Body of pancreas (tissue), 4 donors: ENCODE results near the gene NPW. TPM values are rescaled to one million over a fixed set of nuclear protein-coding genes. Genes with fewer than 3 reads are reported as not detected.

ENCODE experiments used
- ATAC-seq: fragments of 150-250 bp; one replicate; pipeline ENCODE4 v1.9.1; 2016
- DNase-seq, 4 donors: peaks; one replicate each; pipeline ENCODE4 v3.0.0-alpha.2; 2019
- H3K27ac ChIP-seq, 4 donors: fragments of 200-600 bp; sonication (generic); 1 replicate in 3 of 4; 2 replicates in 1 of 4; pipeline versions ENCODE4 v1.5.1 to v1.6.1; 2016 to 2019; ENCODE audit warnings: mild to moderate bottlenecking in 1 of 4, mixed read lengths in 1 of 4, moderate library complexity in 1 of 4
- H3K27me3 ChIP-seq, 2 donors: fragments of 200-600 bp; sonication (generic); one replicate each; pipeline ENCODE4 v1.6.0; 2016; ENCODE audit warnings: mild to moderate bottlenecking in 1 of 2
- H3K36me3 ChIP-seq, 2 donors: fragments of 200-600 bp; sonication (generic); replicated peaks in 1 of 2; 2 replicates each; pipeline ENCODE4 v1.5.1; 2016; ENCODE audit warnings: low read depth in 2 of 2; ENCODE audit not compliant: insufficient read depth in 1 of 2
- H3K4me1 ChIP-seq: fragments of 200-600 bp; sonication (generic); one replicate; pipeline ENCODE4 v1.6.0; 2016
- H3K4me3 ChIP-seq, 2 donors: fragments of 200-600 bp; sonication (generic); 1 replicate in 1 of 2; 2 replicates in 1 of 2; pipeline ENCODE4 v1.5.1; 2016 to 2019
- H3K9me3 ChIP-seq, 3 donors: fragments of 200-600 bp; sonication (generic); 1 replicate in 2 of 3; 2 replicates in 1 of 3; pipeline ENCODE4 v1.5.1; 2016
- POLR2A ChIP-seq, 3 donors: fragments of 450-650 bp; IDR thresholded peaks; one replicate each; pipeline ENCODE4 v1.6.1; 2016; ENCODE audit warnings: antibody characterized with exemption in 3 of 3, mild to moderate bottlenecking in 2 of 3
- WGBS, 2 donors: methylation state at CpG; one replicate each; pipeline ENCODE4 v1.1.5; 2017; 5-methylcytosine and 5-hydroxymethylcytosine counted together
- intact Hi-C: fragments of 100-400 bp; cut with DNase I; formaldehyde crosslinking; loops from one replicate; pipeline ENCODE4 v1.15.1; 2023
- total RNA-seq, 2 donors: library from RNA; depleted of rRNA; stranded (reverse); fragments of >200 nt; gene quantifications; one replicate each; pipeline ENCODE4 v1.1.0, GENCODE V29; 2016
- TF ChIP-seq, protein P1 (sequence below), 7 experiments: fragments of 450-650 bp in 4 of 7; fragments of 200-600 bp in 3 of 7; sonication (generic) in 3 of 7; IDR thresholded peaks; one replicate each; pipeline ENCODE4 v1.5.1; 2016 to 2019; ENCODE audit warnings: antibody characterized with exemption in 7 of 7

Gene NPW
- total RNA-seq, 2 donors from 2014 or later = not detected

DNA sequence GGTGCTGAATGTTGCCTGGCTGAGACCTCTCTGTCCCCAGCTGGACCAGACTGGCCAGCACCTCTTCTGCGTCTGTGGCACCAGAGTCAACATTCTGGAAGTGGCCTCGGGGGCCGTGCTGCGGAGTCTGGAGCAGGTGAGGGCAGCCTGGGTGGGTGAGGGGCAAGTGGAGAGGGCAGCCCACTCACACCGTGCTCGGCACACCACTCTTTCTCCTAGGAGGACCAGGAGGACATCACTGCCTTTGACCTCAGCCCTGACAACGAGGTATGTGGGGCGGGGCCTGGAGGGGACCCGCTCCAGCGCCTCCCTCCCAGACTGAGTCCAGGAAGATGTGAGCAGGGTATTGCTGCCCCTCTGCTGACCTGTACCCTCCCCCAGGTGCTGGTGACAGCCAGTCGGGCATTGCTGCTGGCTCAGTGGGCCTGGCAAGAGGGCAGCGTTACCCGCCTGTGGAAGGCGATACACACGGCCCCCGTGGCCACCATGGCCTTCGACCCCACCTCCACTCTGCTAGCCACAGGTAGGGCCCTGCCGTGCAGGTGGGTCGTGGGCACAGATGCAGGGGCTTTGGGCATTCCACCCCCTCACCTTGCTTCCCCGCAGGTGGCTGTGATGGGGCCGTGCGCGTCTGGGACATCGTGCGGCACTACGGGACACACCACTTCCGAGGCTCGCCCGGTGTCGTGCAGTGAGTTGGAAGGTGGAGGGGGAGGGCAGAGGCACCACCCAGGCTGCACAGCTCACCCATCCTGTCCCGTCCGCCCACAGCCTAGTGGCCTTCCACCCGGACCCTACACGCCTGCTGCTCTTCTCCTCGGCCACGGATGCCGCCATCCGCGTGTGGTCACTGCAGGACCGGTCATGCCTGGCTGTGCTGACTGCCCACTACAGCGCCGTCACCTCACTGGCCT lies 45.2 kb upstream of the NPW start:
- WGBS, 2 donors = 88 to 91% methylated on average over 6 to 38 of the region's 42 CpGs
- no peaks in the 10 kb centered on the region for H3K9me3 ChIP-seq
- DNase-seq (no peak), ATAC-seq (no peak)
- H3K27ac ChIP-seq = no peak overlapping the region
- H3K27me3 ChIP-seq = no peaks in the 10 kb centered on the region
- no peak overlapping the region for H3K4me3 ChIP-seq
- peaks cover 39% of the 10 kb centered on the region for H3K4me1 ChIP-seq
- peaks cover 0 to 20% of the 10 kb centered on the region in 2 donors for H3K36me3 ChIP-seq
- intact Hi-C loops = no loop called here
- no peak for TF ChIP-seq POLR2A (IDR thresholded peaks at IDR 0.05)
- TF ChIP-seq, protein P1, sequence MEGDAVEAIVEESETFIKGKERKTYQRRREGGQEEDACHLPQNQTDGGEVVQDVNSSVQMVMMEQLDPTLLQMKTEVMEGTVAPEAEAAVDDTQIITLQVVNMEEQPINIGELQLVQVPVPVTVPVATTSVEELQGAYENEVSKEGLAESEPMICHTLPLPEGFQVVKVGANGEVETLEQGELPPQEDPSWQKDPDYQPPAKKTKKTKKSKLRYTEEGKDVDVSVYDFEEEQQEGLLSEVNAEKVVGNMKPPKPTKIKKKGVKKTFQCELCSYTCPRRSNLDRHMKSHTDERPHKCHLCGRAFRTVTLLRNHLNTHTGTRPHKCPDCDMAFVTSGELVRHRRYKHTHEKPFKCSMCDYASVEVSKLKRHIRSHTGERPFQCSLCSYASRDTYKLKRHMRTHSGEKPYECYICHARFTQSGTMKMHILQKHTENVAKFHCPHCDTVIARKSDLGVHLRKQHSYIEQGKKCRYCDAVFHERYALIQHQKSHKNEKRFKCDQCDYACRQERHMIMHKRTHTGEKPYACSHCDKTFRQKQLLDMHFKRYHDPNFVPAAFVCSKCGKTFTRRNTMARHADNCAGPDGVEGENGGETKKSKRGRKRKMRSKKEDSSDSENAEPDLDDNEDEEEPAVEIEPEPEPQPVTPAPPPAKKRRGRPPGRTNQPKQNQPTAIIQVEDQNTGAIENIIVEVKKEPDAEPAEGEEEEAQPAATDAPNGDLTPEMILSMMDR (IDR thresholded peaks at IDR 0.05) = no peak

DNA sequence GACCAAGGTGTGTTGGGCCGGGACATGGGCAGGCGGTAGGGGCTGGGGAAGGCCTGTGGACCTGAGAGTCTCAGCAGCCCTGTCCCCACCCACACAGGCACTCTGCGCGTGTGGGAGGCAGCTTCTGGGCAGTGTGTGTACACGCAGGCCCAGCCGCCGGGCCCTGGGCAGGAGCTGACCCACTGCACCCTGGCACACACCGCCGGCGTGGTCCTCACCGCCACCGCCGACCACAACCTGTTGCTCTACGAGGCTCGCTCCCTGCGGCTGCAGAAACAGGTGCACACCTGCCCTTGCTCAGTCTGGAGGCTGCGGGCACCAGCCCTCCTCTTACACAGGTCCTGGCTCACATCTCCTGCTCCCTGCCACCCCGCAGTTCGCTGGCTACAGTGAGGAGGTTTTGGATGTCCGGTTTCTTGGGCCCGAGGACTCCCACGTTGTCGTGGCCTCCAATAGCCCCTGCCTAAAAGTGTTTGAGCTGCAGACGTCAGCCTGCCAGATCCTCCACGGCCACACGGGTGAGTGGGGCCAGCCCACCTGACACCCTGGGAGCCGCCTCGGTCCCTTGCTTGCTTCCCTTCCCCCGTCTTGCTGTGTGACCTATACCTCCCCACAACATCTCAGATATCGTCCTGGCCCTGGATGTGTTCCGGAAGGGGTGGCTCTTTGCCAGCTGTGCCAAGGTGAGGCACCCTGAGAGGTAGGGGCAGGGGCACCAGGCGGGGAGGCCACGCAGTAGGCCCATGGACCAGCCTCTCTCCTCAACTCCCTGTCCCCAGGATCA lies 44.0 kb upstream of the NPW start:
- no peaks in the 10 kb centered on the region for H3K9me3 ChIP-seq
- TF ChIP-seq, protein P1 (IDR thresholded peaks at IDR 0.05) = no peak
- TF ChIP-seq POLR2A (IDR thresholded peaks at IDR 0.05) = no peak
- peaks cover 50% of the 10 kb centered on the region for H3K4me1 ChIP-seq
- peaks cover 0 to 20% of the 10 kb centered on the region in 2 donors for H3K36me3 ChIP-seq
- intact Hi-C loops = no loop called here
- H3K27me3 ChIP-seq = no peaks in the 10 kb centered on the region
- no peak for DNase-seq
- 86 to 88% methylated on average over 14 to 30 of the region's 33 CpGs for WGBS, 2 donors
- no peak overlapping the region for H3K4me3 ChIP-seq
- no peak overlapping the region for H3K27ac ChIP-seq
- ATAC-seq = no peak

DNA sequence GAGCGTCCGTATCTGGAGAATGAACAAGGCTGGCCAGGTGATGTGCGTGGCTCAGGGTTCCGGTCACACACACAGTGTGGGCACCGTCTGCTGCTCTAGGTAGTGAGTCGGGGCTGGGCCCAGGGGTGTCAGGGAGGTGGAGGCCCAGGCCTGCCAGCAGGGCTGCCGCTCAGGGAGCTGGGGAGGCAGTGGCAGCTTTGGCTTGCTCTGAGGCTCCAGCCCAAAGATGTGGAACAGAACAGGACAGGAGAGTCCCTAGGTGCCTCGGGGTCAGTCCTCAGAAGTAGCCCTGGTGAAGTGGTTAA lies 43.4 kb upstream of the NPW start:
- no peak overlapping the region for H3K4me3 ChIP-seq
- TF ChIP-seq POLR2A (IDR thresholded peaks at IDR 0.05) = no peak
- no peaks in the 10 kb centered on the region for H3K9me3 ChIP-seq
- WGBS, 2 donors = 89 to 97% methylated on average over 7 to 8 of the region's 8 CpGs
- H3K27me3 ChIP-seq = no peaks in the 10 kb centered on the region
- H3K27ac ChIP-seq = no peak overlapping the region
- DNase-seq (no peak), ATAC-seq (no peak)
- peaks cover 47% of the 10 kb centered on the region for H3K4me1 ChIP-seq
- intact Hi-C loops = no loop called here
- H3K36me3 ChIP-seq = peaks cover 0 to 20% of the 10 kb centered on the region in 2 donors

DNA sequence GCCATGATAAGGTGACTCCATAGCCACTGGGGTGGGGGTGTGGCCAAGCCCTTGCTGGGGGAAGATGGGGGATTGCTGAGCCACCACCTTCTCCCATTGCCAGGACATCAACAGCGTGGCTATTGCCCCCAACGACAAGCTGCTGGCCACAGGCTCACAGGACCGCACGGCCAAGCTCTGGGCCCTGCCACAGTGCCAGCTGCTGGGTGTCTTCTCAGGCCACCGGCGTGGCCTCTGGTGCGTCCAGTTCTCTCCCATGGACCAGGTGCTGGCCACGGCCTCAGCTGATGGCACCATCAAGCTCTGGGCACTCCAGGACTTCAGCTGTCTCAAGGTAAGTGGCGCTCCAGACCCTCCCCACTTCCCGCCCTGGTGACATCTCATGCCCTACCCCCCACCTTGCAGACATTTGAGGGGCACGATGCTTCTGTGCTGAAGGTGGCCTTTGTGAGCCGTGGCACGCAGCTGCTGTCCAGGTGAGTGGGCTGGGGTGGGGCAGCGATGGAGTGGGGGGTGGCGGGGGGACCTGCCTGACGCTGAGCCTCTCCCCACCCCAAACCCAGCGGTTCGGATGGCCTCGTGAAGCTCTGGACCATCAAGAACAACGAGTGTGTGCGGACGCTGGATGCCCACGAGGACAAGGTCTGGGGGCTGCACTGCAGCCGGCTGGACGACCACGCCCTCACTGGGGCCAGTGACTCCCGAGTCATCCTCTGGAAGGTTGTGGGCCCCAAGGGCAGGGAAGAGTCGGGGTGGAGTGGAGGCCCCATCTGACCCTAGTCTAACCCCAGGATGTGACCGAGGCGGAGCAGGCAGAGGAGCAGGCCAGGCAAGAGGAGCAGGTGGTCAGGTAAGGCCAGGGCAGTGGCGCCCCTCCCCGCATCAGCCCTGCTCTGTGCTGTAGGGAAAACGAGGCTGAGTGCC lies 42.4 kb upstream of the NPW start:
- TF ChIP-seq POLR2A (IDR thresholded peaks at IDR 0.05) = no peak
- TF ChIP-seq, protein P1 (IDR thresholded peaks at IDR 0.05) = no peak
- H3K27me3 ChIP-seq = no peaks in the 10 kb centered on the region
- ATAC-seq = no peak
- peaks cover 53% of the 10 kb centered on the region for H3K4me1 ChIP-seq
- 89 to 91% methylated on average over 22 to 32 of the region's 33 CpGs for WGBS, 2 donors
- no peak for DNase-seq
- H3K36me3 ChIP-seq = peaks cover 0 to 20% of the 10 kb centered on the region in 2 donors
- intact Hi-C loops = no loop called here
- no peak overlapping the region for H3K4me3 ChIP-seq
- no peak overlapping the region for H3K27ac ChIP-seq
- H3K9me3 ChIP-seq = no peaks in the 10 kb centered on the region
